Gastrocnemius medialis (tissue), 4 donors: ENCODE data around the gene KRT38.

ENCODE experiments used
- CTCF ChIP-seq, 5 experiments: fragments of 450-650 bp in 3 of 5; fragments of 200-600 bp in 2 of 5; sonication (generic) in 2 of 5; IDR thresholded peaks in 4 of 5; conservative IDR thresholded peaks in 1 of 5; 1 replicate in 4 of 5; 2 replicates in 1 of 5; pipeline ENCODE4 v1.5.1; 2016 to 2019; ENCODE audit warnings: antibody characterized with exemption in 5 of 5, mild to moderate bottlenecking in 3 of 5, moderate library complexity in 3 of 5
- POLR2A ChIP-seq, 2 donors: fragments of 450-650 bp; IDR thresholded peaks; one replicate each; pipeline ENCODE4 v1.6.1; 2017; ENCODE audit warnings: antibody characterized with exemption in 2 of 2, mild to moderate bottlenecking in 2 of 2, moderate library complexity in 2 of 2

GRCh38 chr17:41474863-41475262 lies 34.1 kb upstream of the KRT38 start:
- TF ChIP-seq CTCF (IDR thresholded peaks at IDR 0.05 in 4 of 5, conservative IDR thresholded peaks at IDR 0.05 in 1 of 5) = no peak
- no peak for TF ChIP-seq POLR2A (IDR thresholded peaks at IDR 0.05)
